OCI-LY3 (cell line): ENCODE results near the gene GCG.

ENCODE experiments used
- H2AFZ ChIP-seq: fragments of 200-600, 300-600 bp; shearing (Covaris generic); 2 replicates; pipeline ENCODE4 v1.6.0; 2014; ENCODE audit warnings: antibody characterized with exemption, low read depth, low read length
- H3K27ac ChIP-seq: fragments of 200-600, 300-600 bp; sonication (generic); 2 replicates; pipeline ENCODE4 v1.5.1; 2014; ENCODE audit warnings: mild to moderate bottlenecking, low read length, moderate library complexity, mixed read lengths
- H3K27me3 ChIP-seq: fragments of 200-600, 300-600 bp; sonication (generic); 2 replicates; pipeline ENCODE4 v1.6.1; 2014; ENCODE audit warnings: low read depth, low read length, mixed read lengths
- H3K36me3 ChIP-seq: fragments of 200-600, 300-600 bp; sonication (generic); replicated peaks from 2 replicates; pipeline ENCODE3; 2014; ENCODE audit warnings: low read depth, low read length, mixed read lengths
- H3K4me1 ChIP-seq: fragments of 300-600, 200-600 bp; sonication (generic); 2 replicates; pipeline ENCODE4 v1.6.1; 2014; ENCODE audit warnings: low read length, mixed read lengths
- H3K4me2 ChIP-seq: fragments of 200-600, 300-600 bp; sonication (generic); 2 replicates; pipeline ENCODE4 v1.6.1; 2014; ENCODE audit warnings: low read length, mixed read lengths
- H3K4me3 ChIP-seq: fragments of 300-600, 200-600 bp; sonication (generic); 2 replicates; pipeline ENCODE4 v1.5.1; 2014; ENCODE audit warnings: antibody characterized with exemption, mild to moderate bottlenecking, low read length, moderate library complexity
- H3K79me2 ChIP-seq: fragments of 300-600, 200-600 bp; shearing (Covaris generic); 2 replicates; pipeline ENCODE4 v1.6.1; 2014; ENCODE audit warnings: mild to moderate bottlenecking, low read length, mixed read lengths
- H3K9ac ChIP-seq: fragments of 300-600, 200-600 bp; shearing (Covaris generic); 2 replicates; pipeline ENCODE4 v1.6.0; 2014; ENCODE audit warnings: mild to moderate bottlenecking, low read length, moderate library complexity
- H3K9me3 ChIP-seq: fragments of 200-600, 300-600 bp; shearing (Covaris generic); 2 replicates; pipeline ENCODE4 v1.6.1; 2014; ENCODE audit warnings: low read length, mixed read lengths; ENCODE audit not compliant: insufficient read depth
- H4K20me1 ChIP-seq: fragments of 200-600, 300-600 bp; sonication (generic); 2 replicates; pipeline ENCODE4 v1.6.1; 2016; ENCODE audit warnings: low read length, mixed read lengths; ENCODE audit not compliant: insufficient read depth
- CTCF ChIP-seq: fragments of 200-600, 300-600 bp; sonication (generic); IDR thresholded peaks from 2 replicates; pipeline ENCODE4 v1.5.1; 2014; ENCODE audit warnings: antibody characterized with exemption, low read length, low read depth
- EZH2phosphoT487 ChIP-seq: fragments of 200-600 bp; shearing (Covaris generic); IDR thresholded peaks from 2 replicates; pipeline ENCODE4 v1.6.1; 2018; ENCODE audit warnings: antibody characterized with exemption, mixed run types, low read depth

Gene GCG

GRCh38 chr2:162184821-162185450 is 32.9 kb upstream of the GCG start:
- no peak overlapping the region for H3K27ac ChIP-seq
- H3K9ac ChIP-seq: no peak overlapping the region
- H4K20me1 ChIP-seq: no peaks in the 10 kb centered on the region
- no peaks in the 10 kb centered on the region for H3K79me2 ChIP-seq
- H3K4me2 ChIP-seq: no peak overlapping the region
- peaks cover 10% of the 10 kb centered on the region for H3K4me1 ChIP-seq
- no peaks in the 10 kb centered on the region for H3K9me3 ChIP-seq
- H2AFZ ChIP-seq: no peak overlapping the region
- no peaks in the 10 kb centered on the region for H3K27me3 ChIP-seq
- H3K4me3 ChIP-seq: no peak overlapping the region
- TF ChIP-seq CTCF: no peak
- H3K36me3 ChIP-seq: no peaks in the 10 kb centered on the region

- peaks cover 5% of the 10 kb centered on the region for H3K4me1 ChIP-seq
- H3K36me3 ChIP-seq: no peaks in the 10 kb centered on the region
- no peaks in the 10 kb centered on the region for H3K27me3 ChIP-seq
- no peak overlapping the region for H2AFZ ChIP-seq
- H3K4me3 ChIP-seq: no peak overlapping the region
- H3K79me2 ChIP-seq: no peaks in the 10 kb centered on the region
- H3K9me3 ChIP-seq: no peaks in the 10 kb centered on the region
- H3K4me2 ChIP-seq: no peak overlapping the region
- no peaks in the 10 kb centered on the region for H4K20me1 ChIP-seq
- TF ChIP-seq EZH2phosphoT487 (no peak), CTCF (no peak)
- H3K27ac ChIP-seq: no peak overlapping the region
- H3K9ac ChIP-seq: no peak overlapping the region
Measured at GRCh38 chr2:162184359-162184758, 32.3 kb upstream of the GCG start.

GRCh38 chr2:162182395-162182794 is 30.3 kb upstream of the GCG start:
- no peaks in the 10 kb centered on the region for H3K9me3 ChIP-seq
- 0 out of 2 replicates have a peak, but pooled peaks cover 3% of the 10 kb centered on the region for H3K4me1 ChIP-seq
- H3K4me2 ChIP-seq: no peak overlapping the region
- no peak overlapping the region for H3K9ac ChIP-seq
- H3K79me2 ChIP-seq: no peaks in the 10 kb centered on the region
- no peaks in the 10 kb centered on the region for H3K27me3 ChIP-seq
- H3K4me3 ChIP-seq: no peak overlapping the region
- no peak for TF ChIP-seq EZH2phosphoT487
- TF ChIP-seq CTCF: no peak
- no peak overlapping the region for H2AFZ ChIP-seq
- H4K20me1 ChIP-seq: no peaks in the 10 kb centered on the region
- no peak overlapping the region for H3K27ac ChIP-seq
- no peaks in the 10 kb centered on the region for H3K36me3 ChIP-seq

GRCh38 chr2:162177301-162177700 is 25.3 kb upstream of the GCG start:
- Histone ChIP-seq H3K4me3 (no peak overlapping the region), H3K79me2 (no peaks in the 10 kb centered on the region), H3K27ac (no peak overlapping the region), H2AFZ (no peak overlapping the region), H3K9me3 (no peaks in the 10 kb centered on the region), H3K9ac (no peak overlapping the region), H3K36me3 (no peaks in the 10 kb centered on the region), H3K4me2 (no peak overlapping the region), H3K4me1 (no peaks in the 10 kb centered on the region), H4K20me1 (no peaks in the 10 kb centered on the region), H3K27me3 (no peaks in the 10 kb centered on the region)
- no peak for TF ChIP-seq CTCF
- TF ChIP-seq EZH2phosphoT487: no peak
